Endothelial cell of umbilical vein (primary cell): Measurements from ENCODE around the gene RNF4. TPM values are rescaled to one million over a fixed set of nuclear protein-coding genes. Genes with fewer than 3 reads are reported as not detected.

Source experiments
- BruUV-seq: library from RNA; stranded (reverse); fragments of 400-500 nt; replicated peaks from 2 replicates; lab custom pipeline; 2021; lab: Mats Ljungman, UMichigan
- CTCF ChIA-PET: fragments of 300-600, 350-600 bp; sonication (Branson Sonifier 250); formaldehyde crosslinking; loops from one replicate; lab custom pipeline; 2021; ENCODE audit warnings: antibody characterized with exemption, inconsistent platforms; lab: Charles Lee
- POLR2A ChIA-PET: fragments of 300-600, 350-600 bp; sonication (Branson Sonifier 250); formaldehyde crosslinking; loops from one replicate; lab custom pipeline; 2021; ENCODE audit warnings: antibody characterized with exemption, inconsistent platforms; lab: Charles Lee
- DNase-seq: peaks from one replicate; pipeline ENCODE4 v3.0.0-alpha.2; 2011; ENCODE audit warnings: low read depth, low spot score
- FAIRE-seq: peaks from 2 replicates; lab custom pipeline; 2011; peaks lifted over from hg19 to GRCh38; lab: Jason Lieb, UNC
- H2AFZ ChIP-seq: 2 replicates; pipeline ENCODE4 v1.6.0; 2012; ENCODE audit warnings: low read depth, low read length, control low read depth, inconsistent platforms
- H3K27ac ChIP-seq: 2 replicates; pipeline ENCODE4 v1.5.1; 2011; ENCODE audit warnings: low read depth, mild to moderate bottlenecking, control low read depth, low read length, moderate library complexity; ENCODE audit not compliant: insufficient read depth
- H3K27me3 ChIP-seq, 2 experiments: 2 replicates each; pipeline versions ENCODE4 v1.6.0 to v1.6.1; 2011; ENCODE audit warnings: low read length in 2 of 2, mixed read lengths in 1 of 2; ENCODE audit not compliant: control insufficient read depth in 2 of 2, insufficient read depth in 2 of 2
- H3K36me3 ChIP-seq, 2 experiments: 2 replicates in 1 of 2; 3 replicates in 1 of 2; pipeline ENCODE4 v1.5.1; 2011; ENCODE audit warnings: low read length in 2 of 2, mild to moderate bottlenecking in 1 of 2, moderate library complexity in 1 of 2; ENCODE audit not compliant: control insufficient read depth in 2 of 2, insufficient read depth in 2 of 2; ENCODE audit errors: extremely low read depth in 1 of 2
- H3K4me1 ChIP-seq: 3 replicates; pipeline ENCODE4 v1.5.1; 2011; ENCODE audit warnings: mild to moderate bottlenecking, low read length; ENCODE audit not compliant: control insufficient read depth, insufficient read depth; ENCODE audit errors: extremely low read depth
- H3K4me2 ChIP-seq: 2 replicates; pipeline ENCODE4 v1.6.1; 2011; ENCODE audit warnings: low read length, control low read depth, mixed read lengths; ENCODE audit not compliant: insufficient read depth
- H3K4me3 ChIP-seq, 3 experiments: fragments of 200-600 bp in 1 of 3; sonication (generic), shearing (Covaris generic) in 1 of 3; replicated peaks in 1 of 3; 2 replicates each; pipeline ENCODE4 v1.5.1; 2011 to 2016; ENCODE audit warnings: control low read depth in 3 of 3, low read length in 3 of 3, mild to moderate bottlenecking in 2 of 3, inconsistent platforms in 1 of 3, low read depth in 1 of 3, moderate library complexity in 1 of 3; ENCODE audit not compliant: insufficient read depth in 1 of 3
- H3K79me2 ChIP-seq: 2 replicates; pipeline ENCODE4 v1.6.0; 2012; ENCODE audit warnings: low read length, inconsistent platforms; ENCODE audit not compliant: control insufficient read depth, insufficient read depth
- H3K9ac ChIP-seq: replicated peaks from 2 replicates; pipeline ENCODE3; 2011; ENCODE audit warnings: low read length, control low read depth; ENCODE audit not compliant: insufficient read depth; ENCODE audit errors: extremely low read depth
- H3K9me1 ChIP-seq: replicated peaks from 3 replicates; pipeline ENCODE4 v1.6.0; 2011; ENCODE audit warnings: mild to moderate bottlenecking, low read length; ENCODE audit not compliant: control insufficient read depth, insufficient read depth; ENCODE audit errors: extremely low read depth
- H3K9me3 ChIP-seq: replicated peaks from 2 replicates; pipeline ENCODE4 v1.5.1; 2012; ENCODE audit warnings: low read length, inconsistent platforms; ENCODE audit not compliant: control insufficient read depth, insufficient read depth
- H4K20me1 ChIP-seq: replicated peaks from 2 replicates; pipeline ENCODE3; 2011; ENCODE audit warnings: mild to moderate bottlenecking, low read length; ENCODE audit not compliant: control insufficient read depth, insufficient read depth; ENCODE audit errors: extremely low read depth
- EZH2 ChIP-seq: IDR thresholded peaks from 2 replicates; pipeline ENCODE4 v1.6.1; 2012; ENCODE audit warnings: borderline replicate concordance, low read depth, mild to moderate bottlenecking, moderate library complexity, low read length, inconsistent platforms; ENCODE audit not compliant: severe bottlenecking
- FOS ChIP-seq: IDR thresholded peaks from 2 replicates; pipeline ENCODE4 v1.6.1; 2011; ENCODE audit warnings: mild to moderate bottlenecking, low read length, moderate library complexity, borderline replicate concordance; ENCODE audit not compliant: insufficient read depth
- GATA2 ChIP-seq: IDR thresholded peaks from 2 replicates; pipeline ENCODE4 v1.7.0; 2011; ENCODE audit warnings: low read depth, mild to moderate bottlenecking, moderate library complexity, mixed read lengths, low read length; ENCODE audit not compliant: insufficient read length, insufficient read depth
- JUN ChIP-seq: IDR thresholded peaks from 2 replicates; pipeline ENCODE4 v1.6.1; 2011; ENCODE audit warnings: borderline replicate concordance, low read depth; ENCODE audit not compliant: insufficient read length, insufficient read depth
- MYC ChIP-seq: IDR thresholded peaks from one replicate; pipeline ENCODE4 v1.6.1; 2011; ENCODE audit warnings: mild to moderate bottlenecking, low read depth, low read length
- POLR2A ChIP-seq: IDR thresholded peaks from 2 replicates; pipeline ENCODE4 v1.6.1; 2012; ENCODE audit warnings: low read depth, mild to moderate bottlenecking, control low read depth, low read length
- POLR2AphosphoS5 ChIP-seq: IDR thresholded peaks from 2 replicates; pipeline ENCODE4 v1.6.1; 2012; ENCODE audit warnings: low read depth, mild to moderate bottlenecking, control low read depth, low read length, moderate library complexity; ENCODE audit not compliant: insufficient read depth
- dilution Hi-C: fragments of 300-500 bp; cut with MboI; formaldehyde crosslinking; loops from one replicate; pipeline ENCODE4 v1.15.0; 2019; ENCODE audit warnings: low sequenced_read_pairs; ENCODE audit not compliant: extremely low pct_ligation_motif_present
- intact Hi-C: fragments of 100-400 bp; cut with micrococcal nuclease; formaldehyde crosslinking; loops from one replicate; pipeline ENCODE4 v1.10.0; 2022
- polyA plus RNA-seq, 4 experiments: library from polyadenylated mRNA; depleted of rRNA in 3 of 4; stranded (reverse) in 3 of 4; unstranded in 1 of 4; fragments of >200 nt; gene quantifications; 2 replicates each; pipeline versions ENCODE4 v1.2.1 to v1.2.3, GENCODE V29; 2011 to 2012; ENCODE audit warnings: missing spikeins in 1 of 4
- total RNA-seq: library from RNA; stranded (reverse); gene quantifications from 2 replicates; pipeline ENCODE4 v1.2.3, GENCODE V29; 2021
- TF ChIP-seq, protein P1 (sequence below), 2 donors: IDR thresholded peaks; 1 replicate in 1 of 2; 2 replicates in 1 of 2; pipeline ENCODE4 v1.5.1; 2011; ENCODE audit warnings: low read length in 2 of 2, mild to moderate bottlenecking in 2 of 2, moderate library complexity in 2 of 2, control low read depth in 1 of 2, inconsistent platforms in 1 of 2, low read depth in 1 of 2; ENCODE audit not compliant: insufficient read depth in 1 of 2; ENCODE audit errors: extremely low read depth in 1 of 2
- TF ChIP-seq, protein P2 (sequence below): IDR thresholded peaks from 2 replicates; pipeline ENCODE4 v1.6.1; 2011; ENCODE audit not compliant: insufficient read depth, insufficient read length

The RNF4 gene
- total and polyA plus RNA-seq, 2 donors (not counting 3 experiments of a cell fraction or from before 2014, with no cell fraction given), result 64.3 to 71.4 TPM

DNA sequence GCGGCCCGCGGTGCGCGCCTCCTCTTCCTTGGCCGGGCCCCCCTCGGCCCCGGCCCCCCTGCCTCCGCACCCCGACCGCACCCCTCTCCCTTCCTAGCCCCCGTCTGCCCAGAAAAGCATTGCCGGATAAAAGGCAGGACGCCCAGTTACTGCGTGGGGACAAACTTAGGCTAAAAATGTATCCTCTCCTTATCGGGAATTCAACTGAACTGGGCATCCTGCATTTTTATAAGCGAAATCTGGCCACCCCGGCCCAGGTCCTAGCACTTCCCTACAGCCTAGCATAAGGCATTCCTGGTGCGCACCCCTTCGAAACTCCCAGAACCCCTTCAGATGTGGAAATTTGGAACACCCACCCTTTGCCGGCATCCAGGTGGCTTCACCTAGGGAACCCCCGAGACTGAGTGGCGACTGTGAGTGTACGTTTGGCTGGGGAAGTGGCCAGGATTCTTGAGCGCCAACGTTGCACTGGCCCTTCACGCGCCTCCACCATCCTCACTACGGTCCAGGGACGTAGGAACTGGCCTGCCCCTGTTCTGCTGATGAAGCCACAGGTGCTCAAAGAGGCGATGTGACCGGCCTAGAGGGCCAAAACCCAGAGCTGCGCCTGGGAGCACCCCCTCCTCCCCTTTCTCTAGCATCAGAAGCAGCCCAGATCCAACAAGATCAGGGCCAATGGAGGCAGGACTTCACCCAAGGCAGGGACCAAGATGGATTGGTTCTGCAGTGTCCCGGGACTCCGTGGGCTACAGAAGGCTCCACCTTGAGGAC, 5.7 kb upstream of the RNF4 start:
- CTCF ChIA-PET, result interaction anchor here (0.7 to 3.6 kb wide), 9 partner anchors 50 to 244 kb away, joined by 3 to 30 read pairs (median 3); no protein-coding TSS in a partner anchor
- no peak for DNase-seq

More for the DNA sequence above, 5.7 kb upstream of the RNF4 start:
- no peak overlapping the region for H3K9ac ChIP-seq
- peak overlapping the region; percentile 53 for H2AFZ ChIP-seq
- peak overlapping the region in 2 of 3 experiments; percentile 20 to 29 for H3K4me3 ChIP-seq
- TF ChIP-seq, protein P1, sequence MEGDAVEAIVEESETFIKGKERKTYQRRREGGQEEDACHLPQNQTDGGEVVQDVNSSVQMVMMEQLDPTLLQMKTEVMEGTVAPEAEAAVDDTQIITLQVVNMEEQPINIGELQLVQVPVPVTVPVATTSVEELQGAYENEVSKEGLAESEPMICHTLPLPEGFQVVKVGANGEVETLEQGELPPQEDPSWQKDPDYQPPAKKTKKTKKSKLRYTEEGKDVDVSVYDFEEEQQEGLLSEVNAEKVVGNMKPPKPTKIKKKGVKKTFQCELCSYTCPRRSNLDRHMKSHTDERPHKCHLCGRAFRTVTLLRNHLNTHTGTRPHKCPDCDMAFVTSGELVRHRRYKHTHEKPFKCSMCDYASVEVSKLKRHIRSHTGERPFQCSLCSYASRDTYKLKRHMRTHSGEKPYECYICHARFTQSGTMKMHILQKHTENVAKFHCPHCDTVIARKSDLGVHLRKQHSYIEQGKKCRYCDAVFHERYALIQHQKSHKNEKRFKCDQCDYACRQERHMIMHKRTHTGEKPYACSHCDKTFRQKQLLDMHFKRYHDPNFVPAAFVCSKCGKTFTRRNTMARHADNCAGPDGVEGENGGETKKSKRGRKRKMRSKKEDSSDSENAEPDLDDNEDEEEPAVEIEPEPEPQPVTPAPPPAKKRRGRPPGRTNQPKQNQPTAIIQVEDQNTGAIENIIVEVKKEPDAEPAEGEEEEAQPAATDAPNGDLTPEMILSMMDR (IDR thresholded peaks at IDR 0.05; ENCODE audit: extremely low read depth in 1 of 2, insufficient read depth in 1 of 2, low read depth in 1 of 2, low read length in 2 of 2), result no peak
- TF ChIP-seq POLR2A (no peak), EZH2 (no peak), MYC (no peak), POLR2AphosphoS5 (no peak), GATA2 (no peak), FOS (no peak), JUN (no peak)
- TF ChIP-seq, protein P2, sequence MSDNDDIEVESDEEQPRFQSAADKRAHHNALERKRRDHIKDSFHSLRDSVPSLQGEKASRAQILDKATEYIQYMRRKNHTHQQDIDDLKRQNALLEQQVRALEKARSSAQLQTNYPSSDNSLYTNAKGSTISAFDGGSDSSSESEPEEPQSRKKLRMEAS, result no peak
- intact Hi-C loops (loop anchor here (1.0 to 2.0 kb wide), 2 partner anchors 200 to 243 kb away; partner anchors contain the start of gene MXD4), dilution Hi-C loops (no loop called here)
- H4K20me1 ChIP-seq, result no peaks in the 10 kb centered on the region
- FAIRE-seq, result peak; percentile 33
- H3K9me3 ChIP-seq, result no peaks in the 10 kb centered on the region
- H3K79me2 ChIP-seq, result peaks cover 7% of the 10 kb centered on the region
- POLR2A ChIA-PET, result interaction anchor here (0.7 kb wide), 1 partner anchor 20 kb away, joined by 3 read pairs; no protein-coding TSS in a partner anchor
- H3K9me1 ChIP-seq, result no peaks in the 10 kb centered on the region
- no peaks in the 10 kb centered on the region for H3K36me3 ChIP-seq
- H3K27ac ChIP-seq, result no peak overlapping the region
- peak overlapping the region; percentile 41 for H3K4me2 ChIP-seq
- H3K4me1 ChIP-seq, result peaks cover 11% of the 10 kb centered on the region
- H3K27me3 ChIP-seq, result no peaks in the 10 kb centered on the region
- no TSS peak for BruUV-seq
